Left lung (tissue), 10 donors: ENCODE results near the gene MAST2. TPM values are rescaled to one million over a fixed set of nuclear protein-coding genes. Genes with fewer than 3 reads are reported as not detected.

Source experiments
- ATAC-seq: fragments of 200-7000 bp; cut with Tn5 transposase; one replicate; pipeline ENCODE4 v1.9.1; 2020; ENCODE audit warnings: moderate library complexity
- DNase-seq, 4 donors: peaks; one replicate each; pipeline ENCODE4 v3.0.0-alpha.2; 2013 to 2020
- H3K27ac ChIP-seq, 2 donors: fragments of 200-600 bp; sonication (generic) in 1 of 2; one replicate each; pipeline versions ENCODE4 v1.5.0 to v1.8.0; 2020 to 2021
- H3K27me3 ChIP-seq, 2 donors: fragments of 200-600 bp; sonication (generic) in 1 of 2; one replicate each; pipeline versions ENCODE4 v1.5.0 to v1.8.0; 2020 to 2021
- H3K36me3 ChIP-seq, 2 donors: fragments of 200-600 bp; sonication (generic) in 1 of 2; one replicate each; pipeline versions ENCODE4 v1.5.0 to v1.8.0; 2020 to 2021
- H3K4me1 ChIP-seq, 2 donors: fragments of 200-600 bp; one replicate each; pipeline ENCODE4 v1.8.0; 2021
- H3K4me3 ChIP-seq, 2 donors: fragments of 200-600 bp; sonication (generic) in 1 of 2; one replicate each; pipeline versions ENCODE4 v1.5.0 to v1.8.0; 2020 to 2021; ENCODE audit warnings: mild to moderate bottlenecking in 1 of 2
- H3K9me3 ChIP-seq, 2 donors: fragments of 200-600 bp; sonication (generic) in 1 of 2; one replicate each; pipeline versions ENCODE4 v1.5.0 to v1.8.0; 2020 to 2021
- intact Hi-C, 2 donors: fragments of 100-400 bp; cut with DNase I; formaldehyde crosslinking; loops; one replicate each; pipeline versions ENCODE4 v1.11.2 to v1.14.2; 2022
- polyA plus RNA-seq, 6 donors: library from polyadenylated mRNA; unstranded; fragments of 120-200 nt; gene quantifications; one replicate each; pipeline ENCODE4 v1.2.1, GENCODE V29; 2013; ENCODE audit not compliant: insufficient read length in 6 of 6
- total RNA-seq, 2 donors: library from RNA; stranded (reverse); fragmentation: NEBNext Ultra II Directional; extraction: Animal tissue kit (Norgen Biotek cat#: 25700); gene quantifications; one replicate each; pipeline ENCODE4 v1.2.1, GENCODE V29; 2021
- TF ChIP-seq, protein P1 (sequence below), 2 donors: fragments of 200-600 bp; sonication (generic) in 1 of 2; IDR thresholded peaks; one replicate each; pipeline versions ENCODE4 v1.5.0 to v1.8.0; 2021; ENCODE audit warnings: antibody characterized with exemption in 2 of 2
- donor health status: DM: no; HTN: yes; CAD: no.
- donor health status: DM: no; HTN: no; CAD: no.

MAST2 gene
- total and polyA plus RNA-seq, 8 donors: 27.3 to 74.4 (median 64.9) TPM

- H3K4me3 ChIP-seq: no peak overlapping the region
- intact Hi-C loops: no loop called here
- H3K27ac ChIP-seq: no peak overlapping the region
- ATAC-seq (no peak), DNase-seq (no peak)
- TF ChIP-seq, protein P1, sequence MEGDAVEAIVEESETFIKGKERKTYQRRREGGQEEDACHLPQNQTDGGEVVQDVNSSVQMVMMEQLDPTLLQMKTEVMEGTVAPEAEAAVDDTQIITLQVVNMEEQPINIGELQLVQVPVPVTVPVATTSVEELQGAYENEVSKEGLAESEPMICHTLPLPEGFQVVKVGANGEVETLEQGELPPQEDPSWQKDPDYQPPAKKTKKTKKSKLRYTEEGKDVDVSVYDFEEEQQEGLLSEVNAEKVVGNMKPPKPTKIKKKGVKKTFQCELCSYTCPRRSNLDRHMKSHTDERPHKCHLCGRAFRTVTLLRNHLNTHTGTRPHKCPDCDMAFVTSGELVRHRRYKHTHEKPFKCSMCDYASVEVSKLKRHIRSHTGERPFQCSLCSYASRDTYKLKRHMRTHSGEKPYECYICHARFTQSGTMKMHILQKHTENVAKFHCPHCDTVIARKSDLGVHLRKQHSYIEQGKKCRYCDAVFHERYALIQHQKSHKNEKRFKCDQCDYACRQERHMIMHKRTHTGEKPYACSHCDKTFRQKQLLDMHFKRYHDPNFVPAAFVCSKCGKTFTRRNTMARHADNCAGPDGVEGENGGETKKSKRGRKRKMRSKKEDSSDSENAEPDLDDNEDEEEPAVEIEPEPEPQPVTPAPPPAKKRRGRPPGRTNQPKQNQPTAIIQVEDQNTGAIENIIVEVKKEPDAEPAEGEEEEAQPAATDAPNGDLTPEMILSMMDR (IDR thresholded peaks at IDR 0.05): no peak
- H3K36me3 ChIP-seq: peaks cover 0 to 15% of the 10 kb centered on the region in 2 donors
- H3K4me1 ChIP-seq: peaks cover 0 to 25% of the 10 kb centered on the region in 2 donors
- no peaks in the 10 kb centered on the region for H3K27me3 ChIP-seq
- no peaks in the 10 kb centered on the region for H3K9me3 ChIP-seq
These were observed 265.1 kb downstream of the MAST2 start for GRCh38 chr1:46068525-46068924.

DNA sequence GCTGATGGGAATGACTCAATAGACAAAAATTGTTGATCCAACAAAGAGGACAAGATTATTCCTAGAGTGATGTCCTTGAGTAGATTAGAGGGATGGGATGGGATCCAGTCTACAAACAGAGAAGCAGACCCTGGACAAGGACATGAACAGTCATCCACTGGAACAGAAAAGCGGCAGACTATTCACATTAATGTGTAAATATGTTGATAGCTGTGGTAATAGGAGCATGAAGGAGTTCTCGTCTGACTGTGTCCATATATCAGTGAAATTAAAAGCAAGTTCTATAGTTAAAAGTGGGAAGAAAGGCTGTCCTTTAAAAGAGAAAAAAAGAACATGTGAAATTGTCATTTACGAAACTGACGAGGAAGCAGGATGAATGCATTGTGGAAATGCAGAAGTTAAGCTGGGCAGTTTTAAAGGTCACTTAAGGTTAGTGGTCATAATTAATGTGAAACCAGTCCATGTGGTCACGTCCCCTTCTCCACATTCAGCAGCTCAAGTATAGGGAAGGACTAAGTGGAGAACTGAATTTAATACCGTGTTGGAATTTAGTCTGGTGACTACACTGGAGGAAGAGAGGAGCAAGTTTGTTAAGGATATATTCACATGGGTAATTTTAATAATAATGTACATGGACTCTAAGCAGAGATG is 266.9 kb downstream of the MAST2 start:
- Histone ChIP-seq H3K27ac (peak overlapping the region in 1 of 2 donors; percentile 63), H3K4me3 (no peak overlapping the region), H3K4me1 (peaks cover 0 to 18% of the 10 kb centered on the region in 2 donors), H3K27me3 (no peaks in the 10 kb centered on the region), H3K9me3 (no peaks in the 10 kb centered on the region), H3K36me3 (peaks cover 0 to 16% of the 10 kb centered on the region in 2 donors)
- intact Hi-C loops: no loop called here
- TF ChIP-seq, protein P1 (IDR thresholded peaks at IDR 0.05): no peak
- peak; percentile 71 for ATAC-seq
- no peak for DNase-seq

DNA sequence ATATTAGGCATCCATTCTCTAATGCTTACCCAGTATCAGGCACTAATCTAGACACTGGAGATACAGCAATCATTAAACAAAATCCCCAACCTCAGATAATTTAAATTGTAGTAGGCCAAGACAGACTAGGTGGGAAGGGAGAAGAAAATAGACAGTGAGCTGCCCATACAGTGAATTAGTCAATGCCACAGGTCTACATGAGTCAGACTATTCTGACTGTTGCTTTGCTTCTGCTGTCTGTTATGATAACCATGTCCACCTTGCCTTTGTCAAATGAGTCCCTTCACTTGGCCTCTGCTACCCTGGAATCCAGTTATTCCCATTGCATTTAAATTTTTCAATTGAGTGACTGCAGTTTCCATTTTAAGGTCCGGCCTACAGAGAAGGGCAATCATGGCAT is 269.6 kb downstream of the MAST2 start:
- Histone ChIP-seq H3K27me3 (no peaks in the 10 kb centered on the region), H3K4me1 (peaks cover 0 to 12% of the 10 kb centered on the region in 2 donors), H3K27ac (no peak overlapping the region), H3K36me3 (peaks cover 0 to 22% of the 10 kb centered on the region in 2 donors), H3K9me3 (no peaks in the 10 kb centered on the region), H3K4me3 (no peak overlapping the region)
- no peak for ATAC-seq
- DNase-seq: no peak
- intact Hi-C loops: no loop called here
- TF ChIP-seq, protein P1 (IDR thresholded peaks at IDR 0.05): no peak

- intact Hi-C loops: no loop called here
These were observed 272.9 kb downstream of the MAST2 start for GRCh38 chr1:46076343-46076742.

DNA sequence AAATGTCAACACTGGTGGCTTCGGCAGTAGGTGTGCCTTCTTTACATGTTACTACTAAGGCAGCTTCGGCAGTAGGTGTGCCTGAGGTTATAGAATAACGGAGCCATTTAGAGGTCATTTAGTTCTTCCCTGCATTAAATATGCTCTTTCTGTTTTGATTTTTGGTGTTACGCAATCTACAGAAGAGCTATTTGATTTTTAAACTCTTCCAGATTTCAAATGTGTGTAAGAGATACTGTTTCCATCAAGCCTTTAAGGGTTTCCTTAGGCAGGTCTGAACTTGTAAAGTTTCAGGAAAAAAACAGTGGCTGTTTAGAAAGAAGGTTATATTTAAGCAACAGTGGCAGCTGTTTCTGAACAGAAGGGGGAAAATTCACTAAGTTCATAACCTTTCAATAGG is 274.2 kb downstream of the MAST2 start:
- intact Hi-C loops: no loop called here
- no peak for ATAC-seq
- H3K27me3 ChIP-seq: no peaks in the 10 kb centered on the region

More at GRCh38 chr1:46076343-46076742, 272.9 kb downstream of the MAST2 start:
- DNase-seq (no peak), ATAC-seq (no peak)
- Histone ChIP-seq H3K4me1 (no peaks in the 10 kb centered on the region), H3K4me3 (no peak overlapping the region), H3K27ac (no peak overlapping the region), H3K27me3 (no peaks in the 10 kb centered on the region), H3K9me3 (no peaks in the 10 kb centered on the region), H3K36me3 (peaks cover 0 to 11% of the 10 kb centered on the region in 2 donors)
- TF ChIP-seq, protein P1 (IDR thresholded peaks at IDR 0.05): no peak

More for the DNA sequence above, 274.2 kb downstream of the MAST2 start:
- H3K27ac ChIP-seq: no peak overlapping the region
- no peaks in the 10 kb centered on the region for H3K4me1 ChIP-seq
- TF ChIP-seq, protein P1 (IDR thresholded peaks at IDR 0.05): no peak
- no peak overlapping the region for H3K4me3 ChIP-seq
- no peak for DNase-seq
- peaks cover 0 to 11% of the 10 kb centered on the region in 2 donors for H3K36me3 ChIP-seq
- H3K9me3 ChIP-seq: no peaks in the 10 kb centered on the region
